Mesendoderm (in vitro differentiated cells): ENCODE results near the gene ISM1.

Experiments
- DNase-seq: peaks from one replicate; pipeline ENCODE4 v3.0.0; 2013
- H2AK5ac ChIP-seq: 2 replicates; pipeline ENCODE4 v1.6.1; 2013; ENCODE audit warnings: low read length, inconsistent platforms
- H2BK120ac ChIP-seq: 2 replicates; pipeline ENCODE4 v1.6.1; 2013; ENCODE audit warnings: low read depth, mild to moderate bottlenecking, low read length, moderate library complexity, mixed read lengths
- H2BK15ac ChIP-seq: replicated peaks from 2 replicates; pipeline ENCODE4 v1.6.1; 2013; ENCODE audit warnings: low read depth, mild to moderate bottlenecking, moderate library complexity
- H2BK5ac ChIP-seq: 2 replicates; pipeline ENCODE4 v1.6.1; 2013; ENCODE audit warnings: low read length, inconsistent platforms
- H3K18ac ChIP-seq: 2 replicates; pipeline ENCODE4 v1.6.1; 2013; ENCODE audit warnings: mild to moderate bottlenecking, low read length, mixed read lengths
- H3K23ac ChIP-seq: one replicate; pipeline ENCODE4 v1.6.1; 2013; ENCODE audit warnings: low read length
- H3K27ac ChIP-seq: 2 replicates; pipeline ENCODE4 v1.5.1; 2013; ENCODE audit warnings: low read depth, mild to moderate bottlenecking, inconsistent platforms, low read length, moderate library complexity
- H3K27me3 ChIP-seq: 2 replicates; pipeline ENCODE4 v1.6.1; 2013; ENCODE audit warnings: low read length, control low read depth, mild to moderate bottlenecking, inconsistent platforms; ENCODE audit not compliant: insufficient read depth, poor library complexity
- H3K36me3 ChIP-seq: 2 replicates; pipeline ENCODE4 v1.6.1; 2013; ENCODE audit warnings: low read length, inconsistent platforms; ENCODE audit not compliant: control insufficient read depth, insufficient read depth
- H3K4ac ChIP-seq: one replicate; pipeline ENCODE4 v1.6.1; 2013; ENCODE audit warnings: low read depth, mild to moderate bottlenecking, low read length, moderate library complexity
- H3K4me1 ChIP-seq: 2 replicates; pipeline ENCODE4 v1.6.1; 2013; ENCODE audit warnings: low read depth, low read length, inconsistent platforms; ENCODE audit not compliant: control insufficient read depth
- H3K4me2 ChIP-seq: 2 replicates; pipeline ENCODE4 v1.6.1; 2013; ENCODE audit warnings: low read length
- H3K4me3 ChIP-seq: 2 replicates; pipeline ENCODE4 v1.5.1; 2013; ENCODE audit warnings: mild to moderate bottlenecking, low read length
- H3K56ac ChIP-seq: one replicate; pipeline ENCODE4 v1.6.1; 2013; ENCODE audit warnings: low read length
- H3K79me1 ChIP-seq: 2 replicates; pipeline ENCODE4 v1.6.1; 2013; ENCODE audit warnings: low read length, inconsistent platforms
- H3K79me2 ChIP-seq: 2 replicates; pipeline ENCODE4 v1.6.1; 2013; ENCODE audit warnings: mild to moderate bottlenecking, low read length; ENCODE audit not compliant: control insufficient read depth, insufficient read depth
- H3K9ac ChIP-seq: 2 replicates; pipeline ENCODE4 v1.6.1; 2013; ENCODE audit warnings: low read length, inconsistent platforms
- H4K5ac ChIP-seq: one replicate; pipeline ENCODE4 v1.6.1; 2013; ENCODE audit warnings: low read length
- H4K8ac ChIP-seq: one replicate; pipeline ENCODE4 v1.6.1; 2013; ENCODE audit warnings: low read depth, mild to moderate bottlenecking, control low read depth, low read length, moderate library complexity
- WGBS: extraction: QIAGEN DNeasy Blood & Tissue Kit; methylation state at CpG from one replicate; pipeline ENCODE4 v1.1.7; 2013; ENCODE audit warnings: low lambda C conversion rate, missing lambda C conversion rate; ENCODE audit not compliant: insufficient coverage; ENCODE audit errors: extremely low coverage; 5-methylcytosine and 5-hydroxymethylcytosine counted together

Gene ISM1

GRCh38 chr20:13271977-13272975, 51.2 kb downstream of the ISM1 start:
- H4K5ac ChIP-seq = no peak overlapping the region
- H3K4me2 ChIP-seq = no peak overlapping the region
- no peak overlapping the region for H2BK15ac ChIP-seq
- no peak overlapping the region for H3K4ac ChIP-seq
- no CpG with 5 or more reads among the region's 10 CpGs for WGBS
- H3K4me1 ChIP-seq = no peaks in the 10 kb centered on the region
- no peaks in the 10 kb centered on the region for H3K79me2 ChIP-seq
- no peak for DNase-seq
- H3K27me3 ChIP-seq = no peaks in the 10 kb centered on the region
- no peak overlapping the region for H3K4me3 ChIP-seq
- no peak overlapping the region for H2AK5ac ChIP-seq
- H3K18ac ChIP-seq = no peak overlapping the region
- H3K79me1 ChIP-seq = no peaks in the 10 kb centered on the region
- H3K27ac ChIP-seq = no peak overlapping the region
- no peak overlapping the region for H2BK120ac ChIP-seq
- H3K56ac ChIP-seq = no peak overlapping the region
- no peak overlapping the region for H3K9ac ChIP-seq
- H2BK5ac ChIP-seq = no peak overlapping the region
- no peak overlapping the region for H4K8ac ChIP-seq
- H3K36me3 ChIP-seq = no peaks in the 10 kb centered on the region
- H3K23ac ChIP-seq = no peak overlapping the region

GRCh38 chr20:13274275-13274861, 53.3 kb downstream of the ISM1 start:
- no peak overlapping the region for H2BK5ac ChIP-seq
- H3K4me1 ChIP-seq = no peaks in the 10 kb centered on the region
- no peak overlapping the region for H2BK120ac ChIP-seq
- no peak overlapping the region for H3K4ac ChIP-seq
- no peak overlapping the region for H3K4me2 ChIP-seq
- WGBS = no CpG with 5 or more reads among the region's 18 CpGs
- no peak overlapping the region for H4K8ac ChIP-seq
- no peak overlapping the region for H4K5ac ChIP-seq
- no peak overlapping the region for H3K18ac ChIP-seq
- H3K9ac ChIP-seq = no peak overlapping the region
- no peaks in the 10 kb centered on the region for H3K27me3 ChIP-seq
- H2BK15ac ChIP-seq = no peak overlapping the region
- no peaks in the 10 kb centered on the region for H3K79me1 ChIP-seq
- no peaks in the 10 kb centered on the region for H3K36me3 ChIP-seq
- H3K79me2 ChIP-seq = no peaks in the 10 kb centered on the region
- DNase-seq = peak; percentile 38
- peak overlapping the region; percentile 25 for H3K56ac ChIP-seq
- H3K4me3 ChIP-seq = no peak overlapping the region
- no peak overlapping the region for H3K27ac ChIP-seq
- H3K23ac ChIP-seq = no peak overlapping the region
- H2AK5ac ChIP-seq = no peak overlapping the region

GRCh38 chr20:13276945-13277541, 56.0 kb downstream of the ISM1 start:
- Histone ChIP-seq H3K56ac (no peak overlapping the region), H3K23ac (no peak overlapping the region), H3K18ac (no peak overlapping the region), H3K36me3 (no peaks in the 10 kb centered on the region), H3K27ac (no peak overlapping the region), H3K79me2 (no peaks in the 10 kb centered on the region), H3K79me1 (no peaks in the 10 kb centered on the region), H3K4me3 (no peak overlapping the region), H4K8ac (no peak overlapping the region), H2AK5ac (no peak overlapping the region), H3K4ac (no peak overlapping the region), H4K5ac (no peak overlapping the region), H3K9ac (no peak overlapping the region), H2BK15ac (no peak overlapping the region), H3K4me1 (no peaks in the 10 kb centered on the region), H2BK120ac (no peak overlapping the region), H3K4me2 (no peak overlapping the region), H2BK5ac (no peak overlapping the region), H3K27me3 (no peaks in the 10 kb centered on the region)
- DNase-seq = peak; percentile 72
- WGBS = no CpG with 5 or more reads among the region's 6 CpGs

GRCh38 chr20:13277663-13278295, 56.7 kb downstream of the ISM1 start:
- Histone ChIP-seq H3K36me3 (no peaks in the 10 kb centered on the region), H3K27me3 (no peaks in the 10 kb centered on the region), H3K4me1 (no peaks in the 10 kb centered on the region), H3K79me2 (no peaks in the 10 kb centered on the region), H3K4me3 (no peak overlapping the region), H2AK5ac (no peak overlapping the region), H3K23ac (no peak overlapping the region), H3K9ac (no peak overlapping the region), H3K79me1 (no peaks in the 10 kb centered on the region), H4K5ac (no peak overlapping the region), H2BK5ac (no peak overlapping the region), H2BK15ac (no peak overlapping the region), H3K27ac (no peak overlapping the region), H3K18ac (no peak overlapping the region), H2BK120ac (no peak overlapping the region), H4K8ac (no peak overlapping the region), H3K4me2 (no peak overlapping the region), H3K4ac (no peak overlapping the region), H3K56ac (no peak overlapping the region)
- DNase-seq = no peak
- WGBS = no CpG with 5 or more reads among the region's 9 CpGs

GRCh38 chr20:13278812-13279570, 57.9 kb downstream of the ISM1 start:
- Histone ChIP-seq H2AK5ac (no peak overlapping the region), H4K8ac (no peak overlapping the region), H3K18ac (no peak overlapping the region), H3K4me1 (no peaks in the 10 kb centered on the region), H2BK5ac (no peak overlapping the region), H3K23ac (no peak overlapping the region), H3K4me2 (no peak overlapping the region), H3K79me2 (no peaks in the 10 kb centered on the region), H3K56ac (no peak overlapping the region), H4K5ac (no peak overlapping the region), H3K79me1 (no peaks in the 10 kb centered on the region), H3K4ac (no peak overlapping the region), H2BK15ac (no peak overlapping the region), H3K27me3 (no peaks in the 10 kb centered on the region), H3K27ac (no peak overlapping the region), H3K4me3 (no peak overlapping the region), H3K36me3 (no peaks in the 10 kb centered on the region), H2BK120ac (no peak overlapping the region), H3K9ac (no peak overlapping the region)
- no CpG with 5 or more reads among the region's 5 CpGs for WGBS
- DNase-seq = no peak
